Measurements from ENCODE around the gene RFNG. TPM values are rescaled to one million over a fixed set of nuclear protein-coding genes. Genes with fewer than 3 reads are reported as not detected.

Gene RFNG
- total and polyA plus RNA-seq, 2 of the 13 experiments (the other 11 are each of a cell fraction or from before 2014, with no cell fraction given): 61.4 to 64.0 TPM

DNA sequence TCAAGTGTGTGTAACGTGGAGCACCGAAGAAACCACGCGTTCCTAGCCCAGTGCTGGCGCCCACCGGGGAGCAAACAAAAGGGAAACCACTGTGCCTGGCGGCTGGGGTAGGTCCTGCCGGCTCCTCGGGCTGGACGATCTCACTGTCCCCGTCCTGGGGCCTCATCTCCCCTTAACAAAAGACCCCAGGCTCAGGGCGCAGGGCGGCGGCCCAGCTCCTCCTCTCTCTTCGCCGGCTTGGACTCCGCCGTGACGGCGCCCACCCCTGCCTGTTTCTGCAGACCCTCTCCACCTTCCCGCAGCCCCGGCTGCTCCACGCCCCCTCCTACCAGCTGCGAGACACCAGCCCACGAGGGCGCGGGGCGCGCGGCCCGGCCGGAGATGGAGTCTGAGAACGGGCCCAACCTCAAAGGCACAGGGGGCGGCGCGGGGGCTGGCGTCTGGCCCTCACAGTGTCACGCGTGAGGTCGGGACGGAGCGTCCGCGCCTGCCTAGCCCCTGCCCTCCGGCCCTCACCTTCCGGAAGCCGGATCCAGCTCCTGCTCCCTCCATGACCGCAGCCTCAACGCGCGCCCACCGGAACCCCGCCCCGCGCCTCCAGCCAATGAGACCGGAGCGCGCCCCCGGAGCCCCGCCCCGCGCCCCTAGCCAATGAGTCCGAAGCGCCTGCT lies 29.2 kb downstream of the RFNG start, which contains the start of gene CENPX (continued):
- TF ChIP-seq HOXA5 (CRISPR knock-in tag; IDR thresholded peaks at IDR 0.05): peak; percentile 86
- peak; percentile 71; the same call in 1 of the 2 replicates for TF ChIP-seq BRD4 (CRISPR knock-in tag; IDR thresholded peaks at IDR 0.05)
- no peak for TF ChIP-seq ELF1 (CRISPR knock-in tag; IDR thresholded peaks at IDR 0.05)
- TF ChIP-seq DNMT1 (CRISPR knock-in tag; IDR thresholded peaks at IDR 0.05): 0 out of 2 replicates have a peak, but pooled peaks have one; percentile 58
- TF ChIP-seq KLF13 (CRISPR knock-in tag; IDR thresholded peaks at IDR 0.05): peak; percentile 86; the same call in 1 of the 2 replicates
- peak; percentile 41; the same call in 1 of the 2 replicates for TF ChIP-seq TBX2 (CRISPR knock-in tag; IDR thresholded peaks at IDR 0.05; ENCODE audit: borderline replicate concordance)
- TF ChIP-seq AGO1 (IDR thresholded peaks at IDR 0.05; ENCODE audit: low read depth, low read length, poor library complexity, severe bottlenecking): peak; percentile 99
- no peak for TF ChIP-seq NONO (IDR thresholded peaks at IDR 0.05)
- 0 out of 2 replicates have a peak, but pooled peaks have one; percentile 1 for TF ChIP-seq NONO (CRISPR knock-in tag; conservative IDR thresholded peaks at IDR 0.05)
- TF ChIP-seq, protein P1, sequence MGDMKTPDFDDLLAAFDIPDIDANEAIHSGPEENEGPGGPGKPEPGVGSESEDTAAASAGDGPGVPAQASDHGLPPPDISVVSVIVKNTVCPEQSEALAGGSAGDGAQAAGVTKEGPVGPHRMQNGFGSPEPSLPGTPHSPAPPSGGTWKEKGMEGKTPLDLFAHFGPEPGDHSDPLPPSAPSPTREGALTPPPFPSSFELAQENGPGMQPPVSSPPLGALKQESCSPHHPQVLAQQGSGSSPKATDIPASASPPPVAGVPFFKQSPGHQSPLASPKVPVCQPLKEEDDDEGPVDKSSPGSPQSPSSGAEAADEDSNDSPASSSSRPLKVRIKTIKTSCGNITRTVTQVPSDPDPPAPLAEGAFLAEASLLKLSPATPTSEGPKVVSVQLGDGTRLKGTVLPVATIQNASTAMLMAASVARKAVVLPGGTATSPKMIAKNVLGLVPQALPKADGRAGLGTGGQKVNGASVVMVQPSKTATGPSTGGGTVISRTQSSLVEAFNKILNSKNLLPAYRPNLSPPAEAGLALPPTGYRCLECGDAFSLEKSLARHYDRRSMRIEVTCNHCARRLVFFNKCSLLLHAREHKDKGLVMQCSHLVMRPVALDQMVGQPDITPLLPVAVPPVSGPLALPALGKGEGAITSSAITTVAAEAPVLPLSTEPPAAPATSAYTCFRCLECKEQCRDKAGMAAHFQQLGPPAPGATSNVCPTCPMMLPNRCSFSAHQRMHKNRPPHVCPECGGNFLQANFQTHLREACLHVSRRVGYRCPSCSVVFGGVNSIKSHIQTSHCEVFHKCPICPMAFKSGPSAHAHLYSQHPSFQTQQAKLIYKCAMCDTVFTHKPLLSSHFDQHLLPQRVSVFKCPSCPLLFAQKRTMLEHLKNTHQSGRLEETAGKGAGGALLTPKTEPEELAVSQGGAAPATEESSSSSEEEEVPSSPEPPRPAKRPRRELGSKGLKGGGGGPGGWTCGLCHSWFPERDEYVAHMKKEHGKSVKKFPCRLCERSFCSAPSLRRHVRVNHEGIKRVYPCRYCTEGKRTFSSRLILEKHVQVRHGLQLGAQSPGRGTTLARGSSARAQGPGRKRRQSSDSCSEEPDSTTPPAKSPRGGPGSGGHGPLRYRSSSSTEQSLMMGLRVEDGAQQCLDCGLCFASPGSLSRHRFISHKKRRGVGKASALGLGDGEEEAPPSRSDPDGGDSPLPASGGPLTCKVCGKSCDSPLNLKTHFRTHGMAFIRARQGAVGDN (CRISPR knock-in tag; IDR thresholded peaks at IDR 0.05): peak; percentile 66
- peak; percentile 91 for TF ChIP-seq HNRNPK (IDR thresholded peaks at IDR 0.05; ENCODE audit: low read depth, low read length, poor library complexity, severe bottlenecking)
- peak; percentile 17; the same call in 1 of the 2 replicates for TF ChIP-seq THAP9 (CRISPR knock-in tag; IDR thresholded peaks at IDR 0.05; ENCODE audit: borderline replicate concordance)
- no peak for TF ChIP-seq MNT (IDR thresholded peaks at IDR 0.05)
- peak; percentile 61; the same call in 1 of the 2 replicates for TF ChIP-seq FOXC1 (CRISPR knock-in tag; IDR thresholded peaks at IDR 0.05; ENCODE audit: borderline replicate concordance)
- 0 out of 2 replicates have a peak, but pooled peaks have one; percentile 45 for TF ChIP-seq ZNF567 (CRISPR knock-in tag; IDR thresholded peaks at IDR 0.05; ENCODE audit: borderline replicate concordance)
- peak; percentile 38; the same call in 1 of the 2 replicates for TF ChIP-seq ZNF430 (CRISPR knock-in tag; IDR thresholded peaks at IDR 0.05)
- 0 out of 2 replicates have a peak, but pooled peaks have one; percentile 75 for TF ChIP-seq ZNF552 (CRISPR knock-in tag; IDR thresholded peaks at IDR 0.05; ENCODE audit: borderline replicate concordance)
- TF ChIP-seq ATRX (CRISPR knock-in tag; IDR thresholded peaks at IDR 0.05; ENCODE audit: borderline replicate concordance): 0 out of 2 replicates have a peak, but pooled peaks have one; percentile 22
- no peak; the same call in 1 of the 2 replicates for TF ChIP-seq KDM5A (IDR thresholded peaks at IDR 0.05; ENCODE audit: borderline replicate concordance, low read length)
